ENCODE data around the gene SGTA.

SGTA gene

DNA sequence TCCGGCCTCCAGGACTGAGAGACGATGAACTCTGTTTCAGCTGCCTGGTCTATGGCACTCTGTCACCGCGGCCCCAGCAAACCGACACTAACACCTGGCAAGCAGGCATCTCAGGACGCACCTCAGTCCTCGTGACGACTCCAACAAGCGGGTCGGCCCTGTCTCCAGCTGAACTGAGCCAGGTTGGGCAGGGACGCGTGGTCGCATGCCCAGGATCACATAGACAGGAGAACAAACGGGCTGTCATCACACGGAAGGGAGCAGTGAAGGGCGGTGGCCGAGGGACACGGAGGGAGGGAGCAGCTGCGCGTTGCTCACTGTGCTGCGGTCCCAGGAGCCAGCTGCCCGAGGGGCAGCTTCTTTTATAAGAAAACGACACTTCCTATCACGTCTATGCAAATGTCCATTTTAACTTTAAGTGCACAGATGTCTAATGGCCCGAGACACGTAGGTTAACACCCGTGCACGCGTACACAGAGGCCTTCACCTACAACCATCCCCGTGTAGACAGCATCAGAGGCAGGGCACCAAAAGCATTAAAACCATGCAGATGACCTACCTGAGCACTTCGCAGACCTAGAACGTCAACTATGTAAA is 8.9 kb downstream of the SGTA start:
- H3K27ac Mint-ChIP-seq = no peak overlapping the region
- H3K4me1 Mint-ChIP-seq (ENCODE audit: low read depth) = peaks cover 44% of the 10 kb centered on the region
- H3K9me3 Mint-ChIP-seq = no peaks in the 10 kb centered on the region
- no peak for DNase-seq
- H3K27me3 Mint-ChIP-seq = no peaks in the 10 kb centered on the region
- no peak overlapping the region for H3K4me3 Mint-ChIP-seq
- H3K36me3 Mint-ChIP-seq (ENCODE audit: low read depth) = peaks cover 70% of the 10 kb centered on the region

GRCh38 chr19:2771786-2772674 is 11.0 kb downstream of the SGTA start:
- Mint-ChIP-seq H3K36me3 (ENCODE audit: low read depth) (peaks cover 62% of the 10 kb centered on the region), H3K4me3 (no peak overlapping the region), H3K4me1 (ENCODE audit: low read depth) (peaks cover 35% of the 10 kb centered on the region), H3K9me3 (no peaks in the 10 kb centered on the region), H3K27me3 (no peaks in the 10 kb centered on the region), H3K27ac (peak overlapping the region; percentile 37)
- no peak for DNase-seq

DNA sequence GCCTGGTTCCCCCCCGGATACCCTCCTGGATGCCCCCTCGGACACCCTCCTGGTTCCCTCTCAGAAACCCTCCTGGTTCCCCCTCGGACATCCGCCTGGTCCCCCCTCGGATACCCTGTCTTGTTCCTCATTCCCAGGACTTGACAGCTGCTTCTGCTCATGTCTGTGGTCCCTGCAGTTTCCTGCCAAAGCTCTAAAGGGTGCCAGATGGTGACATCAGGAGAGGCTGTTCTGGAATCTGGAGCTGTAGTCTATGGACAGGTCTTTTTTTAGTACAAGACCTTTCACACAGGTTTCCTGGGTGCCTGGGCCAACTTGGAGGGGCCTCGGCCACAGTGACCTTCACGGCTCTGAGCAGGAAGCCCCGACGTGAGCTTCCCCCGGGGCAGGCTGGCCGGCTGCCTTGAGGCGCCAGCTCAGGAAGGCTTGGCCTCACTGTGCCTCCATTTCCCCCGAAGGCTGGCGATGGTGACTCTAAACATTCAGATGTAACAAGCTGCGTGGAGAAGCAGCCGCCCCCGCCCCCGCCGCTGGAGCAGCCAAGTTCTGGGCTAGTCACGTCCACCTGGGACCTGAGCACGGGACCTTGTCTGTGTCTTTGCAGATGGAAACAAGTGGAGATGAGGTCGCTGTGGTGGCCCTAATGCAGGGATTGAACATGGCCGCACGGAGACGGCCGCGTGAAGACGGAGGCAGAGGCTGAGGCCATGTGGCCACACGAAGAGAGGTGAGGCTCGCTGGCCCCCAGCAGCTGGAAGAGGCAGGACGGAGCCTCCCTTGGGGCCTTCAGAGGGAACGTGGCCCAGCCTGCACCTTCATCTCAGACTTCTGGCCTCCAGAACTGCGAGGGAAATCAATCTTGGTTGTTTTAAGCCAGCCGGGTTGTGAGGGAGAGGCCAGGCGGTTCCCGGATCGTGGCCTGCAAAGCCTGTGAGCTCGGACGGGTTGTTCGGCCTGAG is 12.7 kb downstream of the SGTA start:
- Mint-ChIP-seq H3K4me1 (ENCODE audit: low read depth) (peaks cover 22% of the 10 kb centered on the region), H3K9me3 (no peaks in the 10 kb centered on the region), H3K4me3 (no peak overlapping the region), H3K27ac (no peak overlapping the region), H3K36me3 (ENCODE audit: low read depth) (peaks cover 60% of the 10 kb centered on the region), H3K27me3 (no peaks in the 10 kb centered on the region)
- no peak for DNase-seq

GRCh38 chr19:2769218-2769617 is 13.9 kb downstream of the SGTA start:
- Mint-ChIP-seq H3K4me3 (no peak overlapping the region), H3K36me3 (ENCODE audit: low read depth) (peaks cover 62% of the 10 kb centered on the region), H3K4me1 (ENCODE audit: low read depth) (peaks cover 11% of the 10 kb centered on the region), H3K27me3 (no peaks in the 10 kb centered on the region), H3K9me3 (no peaks in the 10 kb centered on the region), H3K27ac (no peak overlapping the region)
- DNase-seq = no peak

DNA sequence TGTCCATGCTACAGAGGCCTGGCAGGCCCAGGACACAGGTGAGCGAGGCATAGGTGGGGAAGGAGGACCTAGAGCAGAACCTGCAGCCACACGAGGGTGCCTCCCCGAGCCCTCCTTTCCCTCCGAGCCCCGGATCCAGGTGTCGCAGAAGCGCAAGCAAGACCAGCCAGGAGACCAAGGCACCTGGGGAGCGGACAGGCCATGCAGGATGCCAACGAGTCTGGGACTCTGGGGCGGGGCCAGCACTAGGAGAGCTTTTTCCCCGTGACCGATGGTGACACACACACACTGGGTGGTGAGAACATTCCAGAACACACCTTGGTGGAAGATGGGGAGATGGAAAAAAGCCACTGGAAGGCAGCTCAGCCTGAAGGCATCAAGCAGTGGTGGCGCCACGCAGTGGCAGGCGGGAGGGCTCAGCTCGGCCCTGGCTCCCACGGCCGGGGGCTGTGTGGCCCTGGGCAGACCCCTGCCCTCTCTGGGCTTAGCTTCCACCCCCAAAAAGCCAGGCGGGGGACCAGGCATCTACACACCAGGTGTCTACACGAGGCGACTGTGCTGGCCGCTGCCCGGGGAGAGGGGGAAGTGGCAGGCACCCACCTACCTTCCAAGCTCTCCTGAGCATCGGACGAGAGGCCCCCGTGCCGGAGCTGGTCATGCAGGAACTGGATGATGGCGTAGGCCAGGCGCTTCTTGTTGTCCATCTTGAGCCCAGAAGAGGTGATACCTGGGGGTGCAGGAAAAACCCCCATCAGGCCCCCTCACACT is 14.5 kb downstream of the SGTA start:
- no peaks in the 10 kb centered on the region for H3K9me3 Mint-ChIP-seq
- no peaks in the 10 kb centered on the region for H3K27me3 Mint-ChIP-seq
- DNase-seq = no peak
- H3K4me1 Mint-ChIP-seq (ENCODE audit: low read depth) = peaks cover 7% of the 10 kb centered on the region
- peaks cover 63% of the 10 kb centered on the region for H3K36me3 Mint-ChIP-seq (ENCODE audit: low read depth)
- no peak overlapping the region for H3K27ac Mint-ChIP-seq
- H3K4me3 Mint-ChIP-seq = no peak overlapping the region

- Mint-ChIP-seq H3K27ac (no peak overlapping the region), H3K27me3 (no peaks in the 10 kb centered on the region), H3K9me3 (no peaks in the 10 kb centered on the region), H3K4me3 (no peak overlapping the region), H3K36me3 (ENCODE audit: low read depth) (peaks cover 70% of the 10 kb centered on the region), H3K4me1 (ENCODE audit: low read depth) (peaks cover 7% of the 10 kb centered on the region)
- no peak for DNase-seq
These were observed 15.4 kb downstream of the SGTA start for GRCh38 chr19:2767688-2768087.

- H3K27me3 Mint-ChIP-seq = no peaks in the 10 kb centered on the region
- no peak overlapping the region for H3K27ac Mint-ChIP-seq
- no peak overlapping the region for H3K4me3 Mint-ChIP-seq
- DNase-seq = no peak
- no peaks in the 10 kb centered on the region for H3K4me1 Mint-ChIP-seq (ENCODE audit: low read depth)
- no peaks in the 10 kb centered on the region for H3K9me3 Mint-ChIP-seq
- peaks cover 71% of the 10 kb centered on the region for H3K36me3 Mint-ChIP-seq (ENCODE audit: low read depth)
These were observed 16.3 kb downstream of the SGTA start for GRCh38 chr19:2766594-2767372.

DNA sequence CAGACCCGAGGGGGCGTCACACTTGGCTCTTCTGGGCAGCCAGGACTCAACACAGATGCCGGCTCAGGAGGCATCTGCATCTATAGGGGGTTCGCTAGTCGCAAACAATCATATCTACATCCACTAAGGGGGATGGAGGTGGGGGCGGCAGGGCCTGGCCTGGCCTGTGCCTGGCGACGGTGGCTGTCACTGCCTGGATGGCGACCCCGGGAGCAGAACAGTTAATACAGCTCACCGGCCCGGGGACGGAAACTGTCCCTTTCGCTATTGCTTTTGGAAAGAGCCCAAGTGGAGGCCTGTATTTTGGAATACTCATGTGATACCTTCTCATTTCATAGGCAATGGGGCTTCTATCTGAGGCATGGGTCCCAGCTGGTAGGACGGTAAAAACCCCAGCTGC is 17.7 kb downstream of the SGTA start:
- H3K27me3 Mint-ChIP-seq = no peaks in the 10 kb centered on the region
- DNase-seq = no peak
- H3K9me3 Mint-ChIP-seq = no peaks in the 10 kb centered on the region
- H3K4me1 Mint-ChIP-seq (ENCODE audit: low read depth) = no peaks in the 10 kb centered on the region
- H3K27ac Mint-ChIP-seq = no peak overlapping the region
- H3K4me3 Mint-ChIP-seq = no peak overlapping the region
- peaks cover 75% of the 10 kb centered on the region for H3K36me3 Mint-ChIP-seq (ENCODE audit: low read depth)

GRCh38 chr19:2764945-2765344 is 18.1 kb downstream of the SGTA start:
- Mint-ChIP-seq H3K4me3 (no peak overlapping the region), H3K36me3 (ENCODE audit: low read depth) (peaks cover 73% of the 10 kb centered on the region), H3K27me3 (no peaks in the 10 kb centered on the region)

DNA sequence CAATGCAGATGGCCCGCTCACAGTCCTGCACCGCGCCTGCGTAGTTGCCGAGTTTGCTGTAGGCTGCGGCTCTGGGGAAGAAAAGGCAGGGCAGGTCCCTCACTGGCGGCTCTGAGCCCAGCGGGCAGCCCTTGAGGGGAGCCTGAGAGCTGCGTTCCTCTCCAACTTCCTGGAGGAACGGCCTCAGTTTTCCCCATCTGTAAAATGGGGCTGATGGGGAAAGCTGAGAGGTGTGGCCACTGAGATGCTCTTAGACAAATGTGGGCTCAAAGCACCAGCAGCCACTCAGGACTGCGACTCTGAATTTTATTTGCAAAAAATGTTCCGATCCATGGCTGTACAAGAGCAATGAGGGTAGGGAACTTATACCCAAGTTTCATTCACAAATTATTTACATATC is 19.4 kb downstream of the SGTA start:
- Mint-ChIP-seq H3K36me3 (ENCODE audit: low read depth) (peaks cover 81% of the 10 kb centered on the region), H3K4me3 (no peak overlapping the region), H3K27ac (no peak overlapping the region), H3K9me3 (no peaks in the 10 kb centered on the region), H3K4me1 (ENCODE audit: low read depth) (peaks cover 7% of the 10 kb centered on the region), H3K27me3 (no peaks in the 10 kb centered on the region)
- DNase-seq = no peak

More at GRCh38 chr19:2764945-2765344, 18.1 kb downstream of the SGTA start:
- DNase-seq = no peak
- Mint-ChIP-seq H3K9me3 (no peaks in the 10 kb centered on the region), H3K4me1 (ENCODE audit: low read depth) (peaks cover under 1% of the 10 kb centered on the region), H3K27ac (no peak overlapping the region)

- peaks cover 7% of the 10 kb centered on the region for H3K4me1 Mint-ChIP-seq (ENCODE audit: low read depth)
- H3K4me3 Mint-ChIP-seq = no peak overlapping the region
- peaks cover 83% of the 10 kb centered on the region for H3K36me3 Mint-ChIP-seq (ENCODE audit: low read depth)
- H3K27me3 Mint-ChIP-seq = no peaks in the 10 kb centered on the region
- peak overlapping the region; percentile 37 for H3K27ac Mint-ChIP-seq
- DNase-seq = no peak
- no peaks in the 10 kb centered on the region for H3K9me3 Mint-ChIP-seq
These were observed 20.1 kb downstream of the SGTA start for GRCh38 chr19:2762783-2763496.

DNA sequence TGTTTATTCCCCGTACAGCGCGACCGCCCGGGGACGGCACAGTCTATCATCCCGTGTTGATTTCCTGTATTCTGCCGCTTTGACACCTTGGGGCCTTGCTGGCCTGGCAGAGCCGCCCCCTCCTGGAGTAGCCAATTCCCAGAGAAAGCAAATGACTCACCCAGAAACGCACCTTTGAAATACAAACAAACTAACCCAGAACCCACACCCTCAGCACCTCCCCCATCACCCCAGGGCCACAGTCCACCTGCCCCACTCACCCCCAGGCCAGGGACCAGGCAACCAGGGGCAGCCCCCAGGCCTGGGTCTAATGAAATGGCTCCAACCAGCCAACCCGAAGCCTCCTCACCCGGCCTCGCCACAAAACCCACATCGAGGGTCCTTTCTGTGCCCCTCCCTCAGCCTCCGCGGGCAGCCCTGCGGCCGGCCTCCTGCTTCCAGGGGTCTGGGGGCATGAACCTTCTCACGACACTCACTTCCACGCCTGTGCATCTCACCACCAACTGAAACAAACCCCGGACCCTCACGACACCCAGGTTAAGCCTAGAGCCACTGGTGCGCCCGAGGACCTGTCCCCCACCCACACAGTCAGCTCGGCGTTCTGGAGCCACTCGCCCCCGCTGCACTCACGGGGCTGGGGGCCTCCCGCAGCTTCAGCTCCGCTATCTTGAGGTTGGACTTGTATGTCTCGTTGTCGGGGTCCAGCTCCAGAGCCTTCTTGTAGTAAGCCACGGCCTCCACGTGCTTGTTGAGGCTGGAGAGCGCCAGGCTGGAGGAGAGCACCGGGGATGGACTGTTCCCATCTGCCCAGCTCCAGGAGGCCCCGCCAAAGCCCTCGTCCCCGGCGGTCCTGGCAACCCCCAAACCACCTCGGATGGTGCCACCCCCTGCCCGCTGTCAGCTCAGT is 20.9 kb downstream of the SGTA start:
- H3K4me1 Mint-ChIP-seq (ENCODE audit: low read depth) = peaks cover 7% of the 10 kb centered on the region
- H3K9me3 Mint-ChIP-seq = no peaks in the 10 kb centered on the region
- peak overlapping the region; percentile 4 for H3K27ac Mint-ChIP-seq
- H3K27me3 Mint-ChIP-seq = no peaks in the 10 kb centered on the region
- no peak for DNase-seq
- no peak overlapping the region for H3K4me3 Mint-ChIP-seq
- peaks cover 86% of the 10 kb centered on the region for H3K36me3 Mint-ChIP-seq (ENCODE audit: low read depth)
